Sigmoid colon (tissue), 4 donors: ENCODE measurements around the gene OR4C5.
"Not testable (repeated sequence)": the region's sequence is repeated elsewhere in the genome, so short reads cannot be mapped to it uniquely, and the experiment has no call there.

Experiments used
- EP300 ChIP-seq, 4 donors: sonication (generic); formaldehyde crosslinking; IDR thresholded peaks; one replicate each; pipeline ENCODE4 v1.6.1; 2017; ENCODE audit warnings: antibody characterized with exemption in 4 of 4
- POLR2A ChIP-seq, 2 donors: fragments of 450-650 bp; IDR thresholded peaks; one replicate each; pipeline ENCODE4 v1.6.1; 2016; ENCODE audit warnings: antibody characterized with exemption in 2 of 2, mild to moderate bottlenecking in 2 of 2, moderate library complexity in 2 of 2
- POLR2AphosphoS5 ChIP-seq, 4 donors: sonication (generic); formaldehyde crosslinking; IDR thresholded peaks; one replicate each; pipeline ENCODE4 v1.6.1; 2017; ENCODE audit warnings: antibody characterized with exemption in 4 of 4
- TF ChIP-seq, protein P1 (sequence below), 4 experiments: fragments of 450-650 bp in 3 of 4; fragments of 200-600 bp in 1 of 4; IDR thresholded peaks; one replicate each; pipeline ENCODE4 v1.5.1; 2016 to 2019; ENCODE audit warnings: antibody characterized with exemption in 4 of 4, mild to moderate bottlenecking in 3 of 4, moderate library complexity in 2 of 4

DNA sequence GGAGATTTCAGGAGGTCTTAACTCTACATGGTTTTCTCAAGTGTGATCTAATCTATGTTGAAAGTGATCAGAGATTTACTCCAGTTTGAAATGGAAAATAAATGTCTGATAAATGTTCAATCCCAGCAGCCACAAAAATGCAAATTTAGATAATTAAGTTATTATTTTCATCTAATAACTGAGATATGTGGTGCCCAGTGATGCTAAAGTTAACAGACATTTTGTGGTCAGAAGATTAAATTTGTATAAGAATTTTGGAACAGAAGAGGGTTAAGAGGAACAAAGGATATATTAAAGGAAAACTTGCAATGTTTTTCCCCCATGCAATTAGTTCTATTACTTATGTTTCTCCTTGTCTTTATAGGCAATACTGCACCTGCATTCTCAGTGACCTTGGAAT is 41.6 kb downstream of the OR4C5 start, which contains the start of gene OR4C3:
- TF ChIP-seq EP300, POLR2AphosphoS5, POLR2A (IDR thresholded peaks at IDR 0.05): not testable (repeated sequence)
- TF ChIP-seq, protein P1, sequence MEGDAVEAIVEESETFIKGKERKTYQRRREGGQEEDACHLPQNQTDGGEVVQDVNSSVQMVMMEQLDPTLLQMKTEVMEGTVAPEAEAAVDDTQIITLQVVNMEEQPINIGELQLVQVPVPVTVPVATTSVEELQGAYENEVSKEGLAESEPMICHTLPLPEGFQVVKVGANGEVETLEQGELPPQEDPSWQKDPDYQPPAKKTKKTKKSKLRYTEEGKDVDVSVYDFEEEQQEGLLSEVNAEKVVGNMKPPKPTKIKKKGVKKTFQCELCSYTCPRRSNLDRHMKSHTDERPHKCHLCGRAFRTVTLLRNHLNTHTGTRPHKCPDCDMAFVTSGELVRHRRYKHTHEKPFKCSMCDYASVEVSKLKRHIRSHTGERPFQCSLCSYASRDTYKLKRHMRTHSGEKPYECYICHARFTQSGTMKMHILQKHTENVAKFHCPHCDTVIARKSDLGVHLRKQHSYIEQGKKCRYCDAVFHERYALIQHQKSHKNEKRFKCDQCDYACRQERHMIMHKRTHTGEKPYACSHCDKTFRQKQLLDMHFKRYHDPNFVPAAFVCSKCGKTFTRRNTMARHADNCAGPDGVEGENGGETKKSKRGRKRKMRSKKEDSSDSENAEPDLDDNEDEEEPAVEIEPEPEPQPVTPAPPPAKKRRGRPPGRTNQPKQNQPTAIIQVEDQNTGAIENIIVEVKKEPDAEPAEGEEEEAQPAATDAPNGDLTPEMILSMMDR (IDR thresholded peaks at IDR 0.05) = not testable (repeated sequence)
